WTC11 (cell line): Measurements from ENCODE around the gene MED8. TPM values are rescaled to one million over a fixed set of nuclear protein-coding genes. Genes with fewer than 3 reads are reported as not detected.

ENCODE experiments used
- ATAC-seq: fragments of 200-7000 bp; cut with Tn5 transposase; 2 replicates; pipeline ENCODE4 v1.10.0; 2021; ENCODE audit warnings: mild to moderate bottlenecking, moderate library complexity
- CTCF ChIA-PET: fragments of 300-600 bp; sonication (Branson Sonifier 250); formaldehyde crosslinking; loops from one replicate; lab custom pipeline; 2021; ENCODE audit warnings: antibody characterized with exemption; lab: Charles Lee
- POLR2A ChIA-PET: fragments of 350-600 bp; sonication (Branson Sonifier 250); formaldehyde crosslinking; loops from one replicate; lab custom pipeline; 2021; ENCODE audit warnings: antibody characterized with exemption; lab: Charles Lee
- DNase-seq: peaks from one replicate; pipeline ENCODE4 v3.0.0; 2021; ENCODE audit warnings: low spot score
- H3K27ac Mint-ChIP-seq: 2 replicates; pipeline ENCODE4 v1.8.0; 2021; ENCODE audit warnings: mixed read lengths
- H3K27me3 Mint-ChIP-seq: 2 replicates; pipeline ENCODE4 v1.8.0; 2021; ENCODE audit warnings: low read depth, mild to moderate bottlenecking, moderate library complexity, mixed read lengths
- H3K36me3 Mint-ChIP-seq: 2 replicates; pipeline ENCODE4 v1.8.0; 2021; ENCODE audit warnings: mixed read lengths
- H3K4me1 Mint-ChIP-seq: 2 replicates; pipeline ENCODE4 v1.8.0; 2022; ENCODE audit warnings: mixed read lengths
- H3K4me3 Mint-ChIP-seq: 2 replicates; pipeline ENCODE4 v1.8.0; 2021; ENCODE audit warnings: mild to moderate bottlenecking, moderate library complexity, mixed read lengths
- H3K9me3 Mint-ChIP-seq: 2 replicates; pipeline ENCODE4 v1.8.0; 2021; ENCODE audit warnings: mixed read lengths
- CREB1 ChIP-seq: sonication (generic); formaldehyde crosslinking; IDR thresholded peaks from 2 replicates; pipeline ENCODE4 v1.8.0; 2023; ENCODE audit warnings: mild to moderate bottlenecking, missing genetic modification reagents
- CREM ChIP-seq: sonication (generic); formaldehyde crosslinking; IDR thresholded peaks from 2 replicates; pipeline ENCODE4 v1.8.1; 2022; ENCODE audit warnings: mild to moderate bottlenecking, missing genetic modification reagents, moderate library complexity
- ELF4 ChIP-seq: sonication (generic); formaldehyde crosslinking; IDR thresholded peaks from 2 replicates; pipeline ENCODE4 v1.8.1; 2022; ENCODE audit warnings: low read depth, mild to moderate bottlenecking, moderate library complexity, missing genetic modification reagents
- FOXK1 ChIP-seq: sonication (generic); formaldehyde crosslinking; IDR thresholded peaks from 2 replicates; pipeline ENCODE4 v1.8.0; 2022; ENCODE audit warnings: mild to moderate bottlenecking, moderate library complexity, missing genetic modification reagents
- JUN ChIP-seq: sonication (generic); formaldehyde crosslinking; IDR thresholded peaks from 2 replicates; pipeline ENCODE4 v1.8.0; 2023; ENCODE audit warnings: mild to moderate bottlenecking, missing genetic modification reagents
- NFYB ChIP-seq: sonication (generic); formaldehyde crosslinking; conservative IDR thresholded peaks from 2 replicates; pipeline ENCODE4 v1.8.0; 2022; ENCODE audit warnings: low read depth, missing genetic modification reagents
- OVOL2 ChIP-seq: fragments of 250-450 bp; sonication (Bioruptor Pico); IDR thresholded peaks from 2 replicates; pipeline ENCODE4 v1.9.0; 2021; ENCODE audit warnings: mild to moderate bottlenecking, borderline replicate concordance
- TP53 ChIP-seq: sonication (generic); formaldehyde crosslinking; IDR thresholded peaks from 2 replicates; pipeline ENCODE4 v1.8.1; 2023; ENCODE audit warnings: mild to moderate bottlenecking, missing genetic modification reagents
- ZBTB21 ChIP-seq: sonication (generic); formaldehyde crosslinking; IDR thresholded peaks from 2 replicates; pipeline ENCODE4 v1.8.1; 2023; ENCODE audit warnings: mild to moderate bottlenecking, missing genetic modification reagents, borderline replicate concordance
- ZNF396 ChIP-seq: fragments of 250-450 bp; sonication (Bioruptor Pico); IDR thresholded peaks from 2 replicates; pipeline ENCODE4 v1.8.0; 2021; ENCODE audit warnings: mild to moderate bottlenecking, moderate library complexity, borderline replicate concordance
- ZNF416 ChIP-seq: fragments of 250-450 bp; sonication (Bioruptor Pico); IDR thresholded peaks from 2 replicates; pipeline ENCODE4 v1.9.0; 2021; ENCODE audit warnings: mild to moderate bottlenecking, inconsistent platforms
- total RNA-seq: library from RNA; stranded (reverse); gene quantifications from 3 replicates; pipeline ENCODE4 v1.2.3, GENCODE V29; 2021
- TF ChIP-seq, protein P1 (sequence below): sonication (generic); formaldehyde crosslinking; IDR thresholded peaks from 2 replicates; pipeline ENCODE4 v1.8.1; 2022; ENCODE audit warnings: low read depth, mild to moderate bottlenecking, moderate library complexity, missing genetic modification reagents, borderline replicate concordance
- TF ChIP-seq, protein P2 (sequence below): fragments of 250-450 bp; sonication (Bioruptor Pico); IDR thresholded peaks from 2 replicates; pipeline ENCODE4 v1.9.0; 2021; ENCODE audit warnings: mild to moderate bottlenecking
- TF ChIP-seq, protein P3 (sequence below): sonication (generic); formaldehyde crosslinking; IDR thresholded peaks from 2 replicates; pipeline ENCODE4 v1.8.1; 2022; ENCODE audit warnings: low read depth, missing genetic modification reagents, borderline replicate concordance
- TF ChIP-seq, protein P4 (sequence below): fragments of 250-450 bp; sonication (Bioruptor Pico); IDR thresholded peaks from 2 replicates; pipeline ENCODE4 v1.8.0; 2021; ENCODE audit warnings: mild to moderate bottlenecking
- TF ChIP-seq, protein P5 (sequence below): sonication (generic); formaldehyde crosslinking; IDR thresholded peaks from 2 replicates; pipeline ENCODE4 v1.8.0; 2022; ENCODE audit warnings: missing genetic modification reagents

MED8 gene
- total RNA-seq, 1 experiment from 2014 or later = 17.7 TPM

DNA sequence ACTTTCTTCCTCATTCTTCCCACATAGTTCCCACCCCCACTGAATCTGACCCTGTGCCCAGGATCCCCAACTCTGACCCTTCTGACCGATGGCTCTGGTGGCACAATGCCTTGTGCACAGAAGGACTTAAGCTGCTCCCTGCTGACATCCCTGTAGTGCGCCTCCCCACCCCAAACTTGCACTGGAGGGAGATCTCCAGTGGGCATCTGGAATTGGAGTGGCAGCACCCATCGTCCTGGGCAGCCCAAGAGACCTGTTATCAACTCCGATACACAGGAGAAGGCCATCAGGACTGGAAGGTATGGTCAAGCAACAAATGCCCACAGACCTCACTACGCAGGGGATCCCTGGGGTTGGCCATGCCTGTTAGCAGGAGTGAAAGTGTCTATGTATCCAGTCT lies 43.0 kb downstream of the MED8 start:
- TF ChIP-seq CREM (CRISPR knock-in tag) (no peak), FOXK1 (CRISPR knock-in tag) (no peak), ELF4 (CRISPR knock-in tag) (no peak), OVOL2 (CRISPR knock-in tag) (no peak)
- DNase-seq (no peak), ATAC-seq (no peak)
- H3K4me3 Mint-ChIP-seq = no peak overlapping the region
- H3K27me3 Mint-ChIP-seq = peaks cover 16% of the 10 kb centered on the region
- CTCF ChIA-PET = interaction anchor here (1.1 kb wide), 1 partner anchor 108 kb away, joined by 4 read pairs; no protein-coding TSS in a partner anchor
- no peak overlapping the region for H3K27ac Mint-ChIP-seq
- POLR2A ChIA-PET = no interaction called here
- H3K36me3 Mint-ChIP-seq = no peaks in the 10 kb centered on the region
- H3K4me1 Mint-ChIP-seq = peaks cover 22% of the 10 kb centered on the region
- H3K9me3 Mint-ChIP-seq = no peaks in the 10 kb centered on the region

DNA sequence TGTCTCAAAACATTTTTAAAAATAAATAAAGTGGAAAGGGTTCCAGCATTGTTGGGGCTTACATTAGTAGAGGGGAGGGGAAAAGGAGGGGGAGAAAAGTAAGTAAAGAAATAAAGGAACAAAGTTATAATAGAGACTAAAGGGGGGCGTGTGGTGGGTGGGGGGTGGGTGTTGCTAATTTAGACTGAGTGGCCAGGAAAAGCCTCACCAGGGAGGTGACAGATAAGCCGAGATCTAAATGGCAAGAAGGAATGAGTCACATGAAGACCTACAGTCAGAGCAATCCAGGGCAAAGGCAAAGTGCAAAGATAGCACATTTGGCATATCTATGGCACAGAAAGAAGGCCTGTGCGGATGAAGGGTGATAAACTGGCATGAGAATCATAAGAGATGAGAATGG lies 44.5 kb downstream of the MED8 start:
- no peak for TF ChIP-seq NFYB (CRISPR knock-in tag)
- no peak for TF ChIP-seq TP53 (CRISPR knock-in tag)
- TF ChIP-seq ZBTB21 (CRISPR knock-in tag) = no peak
- no peak for TF ChIP-seq ZNF396 (CRISPR knock-in tag)
- TF ChIP-seq, protein P1, sequence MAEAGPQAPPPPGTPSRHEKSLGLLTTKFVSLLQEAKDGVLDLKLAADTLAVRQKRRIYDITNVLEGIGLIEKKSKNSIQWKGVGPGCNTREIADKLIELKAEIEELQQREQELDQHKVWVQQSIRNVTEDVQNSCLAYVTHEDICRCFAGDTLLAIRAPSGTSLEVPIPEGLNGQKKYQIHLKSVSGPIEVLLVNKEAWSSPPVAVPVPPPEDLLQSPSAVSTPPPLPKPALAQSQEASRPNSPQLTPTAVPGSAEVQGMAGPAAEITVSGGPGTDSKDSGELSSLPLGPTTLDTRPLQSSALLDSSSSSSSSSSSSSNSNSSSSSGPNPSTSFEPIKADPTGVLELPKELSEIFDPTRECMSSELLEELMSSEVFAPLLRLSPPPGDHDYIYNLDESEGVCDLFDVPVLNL (CRISPR knock-in tag) = no peak
- TF ChIP-seq, protein P2, sequence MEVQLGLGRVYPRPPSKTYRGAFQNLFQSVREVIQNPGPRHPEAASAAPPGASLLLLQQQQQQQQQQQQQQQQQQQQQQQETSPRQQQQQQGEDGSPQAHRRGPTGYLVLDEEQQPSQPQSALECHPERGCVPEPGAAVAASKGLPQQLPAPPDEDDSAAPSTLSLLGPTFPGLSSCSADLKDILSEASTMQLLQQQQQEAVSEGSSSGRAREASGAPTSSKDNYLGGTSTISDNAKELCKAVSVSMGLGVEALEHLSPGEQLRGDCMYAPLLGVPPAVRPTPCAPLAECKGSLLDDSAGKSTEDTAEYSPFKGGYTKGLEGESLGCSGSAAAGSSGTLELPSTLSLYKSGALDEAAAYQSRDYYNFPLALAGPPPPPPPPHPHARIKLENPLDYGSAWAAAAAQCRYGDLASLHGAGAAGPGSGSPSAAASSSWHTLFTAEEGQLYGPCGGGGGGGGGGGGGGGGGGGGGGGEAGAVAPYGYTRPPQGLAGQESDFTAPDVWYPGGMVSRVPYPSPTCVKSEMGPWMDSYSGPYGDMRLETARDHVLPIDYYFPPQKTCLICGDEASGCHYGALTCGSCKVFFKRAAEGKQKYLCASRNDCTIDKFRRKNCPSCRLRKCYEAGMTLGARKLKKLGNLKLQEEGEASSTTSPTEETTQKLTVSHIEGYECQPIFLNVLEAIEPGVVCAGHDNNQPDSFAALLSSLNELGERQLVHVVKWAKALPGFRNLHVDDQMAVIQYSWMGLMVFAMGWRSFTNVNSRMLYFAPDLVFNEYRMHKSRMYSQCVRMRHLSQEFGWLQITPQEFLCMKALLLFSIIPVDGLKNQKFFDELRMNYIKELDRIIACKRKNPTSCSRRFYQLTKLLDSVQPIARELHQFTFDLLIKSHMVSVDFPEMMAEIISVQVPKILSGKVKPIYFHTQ (CRISPR knock-in tag) = no peak
- TF ChIP-seq, protein P3, sequence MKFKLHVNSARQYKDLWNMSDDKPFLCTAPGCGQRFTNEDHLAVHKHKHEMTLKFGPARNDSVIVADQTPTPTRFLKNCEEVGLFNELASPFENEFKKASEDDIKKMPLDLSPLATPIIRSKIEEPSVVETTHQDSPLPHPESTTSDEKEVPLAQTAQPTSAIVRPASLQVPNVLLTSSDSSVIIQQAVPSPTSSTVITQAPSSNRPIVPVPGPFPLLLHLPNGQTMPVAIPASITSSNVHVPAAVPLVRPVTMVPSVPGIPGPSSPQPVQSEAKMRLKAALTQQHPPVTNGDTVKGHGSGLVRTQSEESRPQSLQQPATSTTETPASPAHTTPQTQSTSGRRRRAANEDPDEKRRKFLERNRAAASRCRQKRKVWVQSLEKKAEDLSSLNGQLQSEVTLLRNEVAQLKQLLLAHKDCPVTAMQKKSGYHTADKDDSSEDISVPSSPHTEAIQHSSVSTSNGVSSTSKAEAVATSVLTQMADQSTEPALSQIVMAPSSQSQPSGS (CRISPR knock-in tag) = no peak
- TF ChIP-seq CREB1 = no peak
- no peak for TF ChIP-seq ZNF416 (CRISPR knock-in tag)
- TF ChIP-seq CREM (CRISPR knock-in tag) = no peak
- no peak for TF ChIP-seq JUN (CRISPR knock-in tag)
- TF ChIP-seq, protein P4, sequence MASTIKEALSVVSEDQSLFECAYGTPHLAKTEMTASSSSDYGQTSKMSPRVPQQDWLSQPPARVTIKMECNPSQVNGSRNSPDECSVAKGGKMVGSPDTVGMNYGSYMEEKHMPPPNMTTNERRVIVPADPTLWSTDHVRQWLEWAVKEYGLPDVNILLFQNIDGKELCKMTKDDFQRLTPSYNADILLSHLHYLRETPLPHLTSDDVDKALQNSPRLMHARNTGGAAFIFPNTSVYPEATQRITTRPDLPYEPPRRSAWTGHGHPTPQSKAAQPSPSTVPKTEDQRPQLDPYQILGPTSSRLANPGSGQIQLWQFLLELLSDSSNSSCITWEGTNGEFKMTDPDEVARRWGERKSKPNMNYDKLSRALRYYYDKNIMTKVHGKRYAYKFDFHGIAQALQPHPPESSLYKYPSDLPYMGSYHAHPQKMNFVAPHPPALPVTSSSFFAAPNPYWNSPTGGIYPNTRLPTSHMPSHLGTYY (CRISPR knock-in tag) = no peak
- TF ChIP-seq, protein P5, sequence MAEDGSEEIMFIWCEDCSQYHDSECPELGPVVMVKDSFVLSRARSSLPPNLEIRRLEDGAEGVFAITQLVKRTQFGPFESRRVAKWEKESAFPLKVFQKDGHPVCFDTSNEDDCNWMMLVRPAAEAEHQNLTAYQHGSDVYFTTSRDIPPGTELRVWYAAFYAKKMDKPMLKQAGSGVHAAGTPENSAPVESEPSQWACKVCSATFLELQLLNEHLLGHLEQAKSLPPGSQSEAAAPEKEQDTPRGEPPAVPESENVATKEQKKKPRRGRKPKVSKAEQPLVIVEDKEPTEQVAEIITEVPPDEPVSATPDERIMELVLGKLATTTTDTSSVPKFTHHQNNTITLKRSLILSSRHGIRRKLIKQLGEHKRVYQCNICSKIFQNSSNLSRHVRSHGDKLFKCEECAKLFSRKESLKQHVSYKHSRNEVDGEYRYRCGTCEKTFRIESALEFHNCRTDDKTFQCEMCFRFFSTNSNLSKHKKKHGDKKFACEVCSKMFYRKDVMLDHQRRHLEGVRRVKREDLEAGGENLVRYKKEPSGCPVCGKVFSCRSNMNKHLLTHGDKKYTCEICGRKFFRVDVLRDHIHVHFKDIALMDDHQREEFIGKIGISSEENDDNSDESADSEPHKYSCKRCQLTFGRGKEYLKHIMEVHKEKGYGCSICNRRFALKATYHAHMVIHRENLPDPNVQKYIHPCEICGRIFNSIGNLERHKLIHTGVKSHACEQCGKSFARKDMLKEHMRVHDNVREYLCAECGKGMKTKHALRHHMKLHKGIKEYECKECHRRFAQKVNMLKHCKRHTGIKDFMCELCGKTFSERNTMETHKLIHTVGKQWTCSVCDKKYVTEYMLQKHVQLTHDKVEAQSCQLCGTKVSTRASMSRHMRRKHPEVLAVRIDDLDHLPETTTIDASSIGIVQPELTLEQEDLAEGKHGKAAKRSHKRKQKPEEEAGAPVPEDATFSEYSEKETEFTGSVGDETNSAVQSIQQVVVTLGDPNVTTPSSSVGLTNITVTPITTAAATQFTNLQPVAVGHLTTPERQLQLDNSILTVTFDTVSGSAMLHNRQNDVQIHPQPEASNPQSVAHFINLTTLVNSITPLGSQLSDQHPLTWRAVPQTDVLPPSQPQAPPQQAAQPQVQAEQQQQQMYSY (CRISPR knock-in tag) = no peak
- Mint-ChIP-seq H3K27ac (no peak overlapping the region), H3K9me3 (no peaks in the 10 kb centered on the region), H3K27me3 (peaks cover 24% of the 10 kb centered on the region), H3K4me1 (peaks cover 16% of the 10 kb centered on the region), H3K4me3 (no peak overlapping the region), H3K36me3 (no peaks in the 10 kb centered on the region)
- CTCF ChIA-PET = no interaction called here
- no peak for ATAC-seq
- no peak for DNase-seq
- POLR2A ChIA-PET = no interaction called here
